ENCODE data around the gene STK32A.

STK32A gene

GRCh38 chr5:147391781-147392180 lies 157.0 kb downstream of the STK32A start:
- no peak for DNase-seq (ENCODE audit: low read depth)

GRCh38 chr5:147393874-147394672 lies 159.2 kb downstream of the STK32A start:
- no peak for DNase-seq (ENCODE audit: low read depth)

GRCh38 chr5:147396070-147396823 lies 161.4 kb downstream of the STK32A start:
- DNase-seq (ENCODE audit: low read depth) = no peak

GRCh38 chr5:147397616-147398015 lies 162.8 kb downstream of the STK32A start:
- no peak for DNase-seq (ENCODE audit: low read depth)

GRCh38 chr5:147398860-147399259 lies 164.0 kb downstream of the STK32A start:
- DNase-seq (ENCODE audit: low read depth) = no peak

- no peak for DNase-seq (ENCODE audit: low read depth)
Observed at GRCh38 chr5:147400126-147400809, 165.4 kb downstream of the STK32A start.

GRCh38 chr5:147400881-147401280 lies 166.1 kb downstream of the STK32A start:
- no peak for DNase-seq (ENCODE audit: low read depth)

GRCh38 chr5:147403651-147404640 lies 169.1 kb downstream of the STK32A start:
- no peak for DNase-seq (ENCODE audit: low read depth)

- no peak for DNase-seq (ENCODE audit: low read depth)
Observed at GRCh38 chr5:147404706-147405105, 169.9 kb downstream of the STK32A start.

- no peak for DNase-seq (ENCODE audit: low read depth)
Observed at GRCh38 chr5:147406636-147407035, 171.8 kb downstream of the STK32A start.

- no peak for DNase-seq (ENCODE audit: low read depth)
Observed at GRCh38 chr5:147407094-147407681, 172.4 kb downstream of the STK32A start.

- no peak for DNase-seq (ENCODE audit: low read depth)
Observed at GRCh38 chr5:147408980-147409379, 174.2 kb downstream of the STK32A start.

GRCh38 chr5:147410496-147411358 lies 175.9 kb downstream of the STK32A start:
- no peak for DNase-seq (ENCODE audit: low read depth)

- DNase-seq (ENCODE audit: low read depth) = no peak
Observed at GRCh38 chr5:147411359-147412319, 176.8 kb downstream of the STK32A start.

GRCh38 chr5:147412561-147412960 lies 177.7 kb downstream of the STK32A start:
- no peak for DNase-seq (ENCODE audit: low read depth)

GRCh38 chr5:147413266-147413665 lies 178.4 kb downstream of the STK32A start:
- DNase-seq (ENCODE audit: low read depth) = no peak

GRCh38 chr5:147415651-147416050 lies 180.8 kb downstream of the STK32A start:
- no peak for DNase-seq (ENCODE audit: low read depth)

GRCh38 chr5:147417135-147417813 lies 182.4 kb downstream of the STK32A start:
- DNase-seq (ENCODE audit: low read depth) = no peak
